WERI-Rb-1 (cell line): ENCODE measurements around the gene SP2.
A peak's percentile ranks its signal among the peaks of the same experiment; 100 is the strongest.

Source experiments
- DNase-seq: peaks from one replicate; pipeline ENCODE4 v3.0.0-alpha.2; 2020
- H3K27ac ChIP-seq: fragments of 250-450 bp; sonication (Bioruptor Pico); 2 replicates; pipeline ENCODE4 v1.5.1; 2020; ENCODE audit warnings: mild to moderate bottlenecking, moderate library complexity
- H3K27me3 ChIP-seq: fragments of 250-450 bp; sonication (Bioruptor Pico); 2 replicates; pipeline ENCODE4 v1.5.1; 2021; ENCODE audit warnings: mild to moderate bottlenecking, low read depth, moderate library complexity; ENCODE audit not compliant: insufficient read depth, severe bottlenecking
- H3K36me3 ChIP-seq: fragments of 250-450 bp; sonication (Bioruptor Pico); 2 replicates; pipeline ENCODE4 v1.5.1; 2020; ENCODE audit warnings: mild to moderate bottlenecking, moderate library complexity
- H3K4me3 ChIP-seq: 2 replicates; pipeline ENCODE4 v1.5.1; 2011; ENCODE audit warnings: low read depth, mild to moderate bottlenecking, control low read depth, low read length
- H3K9me3 ChIP-seq: fragments of 250-450 bp; sonication (Bioruptor Pico); 2 replicates; pipeline ENCODE4 v1.5.1; 2021; ENCODE audit warnings: mild to moderate bottlenecking, moderate library complexity; ENCODE audit not compliant: severe bottlenecking
- CTCF ChIP-seq: IDR thresholded peaks from 2 replicates; pipeline ENCODE4 v1.5.1; 2011; ENCODE audit warnings: low read depth, mild to moderate bottlenecking, control low read depth, inconsistent platforms, low read length

The SP2 gene

GRCh38 chr17:47945080-47945479, 49.0 kb downstream of the SP2 start:
- Histone ChIP-seq H3K36me3 (no peaks in the 10 kb centered on the region), H3K4me3 (no peak overlapping the region), H3K9me3 (peaks cover 3% of the 10 kb centered on the region), H3K27ac (no peak overlapping the region), H3K27me3 (no peaks in the 10 kb centered on the region)
- TF ChIP-seq CTCF = no peak
- DNase-seq = no peak

GRCh38 chr17:47945529-47946508, 49.8 kb downstream of the SP2 start:
- H3K9me3 ChIP-seq = peaks cover 3% of the 10 kb centered on the region
- no peak for TF ChIP-seq CTCF
- no peak overlapping the region for H3K4me3 ChIP-seq
- H3K27me3 ChIP-seq = no peaks in the 10 kb centered on the region
- no peak overlapping the region; the same call in 1 of the 2 replicates for H3K27ac ChIP-seq
- H3K36me3 ChIP-seq = no peaks in the 10 kb centered on the region
- no peak for DNase-seq

- no peaks in the 10 kb centered on the region for H3K9me3 ChIP-seq
- no peak overlapping the region for H3K4me3 ChIP-seq
- TF ChIP-seq CTCF = no peak
- H3K36me3 ChIP-seq = no peaks in the 10 kb centered on the region
- no peaks in the 10 kb centered on the region for H3K27me3 ChIP-seq
- DNase-seq = no peak
- peak overlapping the region; percentile 17 for H3K27ac ChIP-seq
Observed at GRCh38 chr17:47946516-47946915, 50.5 kb downstream of the SP2 start.

- peak; percentile 90 for DNase-seq
- no peaks in the 10 kb centered on the region for H3K36me3 ChIP-seq
- no peak overlapping the region for H3K4me3 ChIP-seq
- peak overlapping the region; percentile 38 for H3K27ac ChIP-seq
- no peaks in the 10 kb centered on the region for H3K9me3 ChIP-seq
- no peaks in the 10 kb centered on the region for H3K27me3 ChIP-seq
- TF ChIP-seq CTCF = peak; percentile 77
Observed at GRCh38 chr17:47946929-47947397, 50.9 kb downstream of the SP2 start.

- Histone ChIP-seq H3K4me3 (peak overlapping the region; percentile 34), H3K9me3 (no peaks in the 10 kb centered on the region), H3K27me3 (no peaks in the 10 kb centered on the region), H3K36me3 (no peaks in the 10 kb centered on the region), H3K27ac (peak overlapping the region; percentile 10)
- DNase-seq = peak; percentile 75
- TF ChIP-seq CTCF = peak; percentile 79
Observed at GRCh38 chr17:47948706-47949196, 52.7 kb downstream of the SP2 start.
